GM19455 (cell line): Measurements from ENCODE around the gene KCNQ5.

Source experiments
- ATAC-seq: cut with Tn5 transposase; IDR thresholded peaks from one replicate; pipeline ENCODE4 v1.9.1; 2021; ENCODE audit not compliant: unreplicated experiment

The KCNQ5 gene

GRCh38 chr6:72835749-72836148, 213.9 kb downstream of the KCNQ5 start:
- no peak for ATAC-seq

DNA sequence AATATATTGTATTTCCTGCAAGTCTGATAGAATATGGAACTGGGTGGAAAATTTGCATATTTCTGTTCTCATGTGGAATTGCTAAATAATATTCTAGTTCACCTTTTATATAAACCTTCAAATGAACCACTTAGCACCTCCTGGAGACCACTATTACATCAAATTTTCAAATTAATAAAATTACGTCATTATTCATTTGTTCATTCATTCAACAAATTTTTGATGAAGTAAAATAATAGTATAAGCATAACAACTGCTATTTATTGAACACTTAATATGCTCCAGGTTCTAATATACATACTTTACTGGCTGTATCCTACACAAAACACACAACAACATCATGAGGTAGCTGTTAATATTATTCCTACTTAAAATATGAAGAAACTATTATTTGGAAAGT, 215.1 kb downstream of the KCNQ5 start:
- no peak for ATAC-seq

- ATAC-seq = no peak
Measured at GRCh38 chr6:72841195-72841594, 219.3 kb downstream of the KCNQ5 start.

DNA sequence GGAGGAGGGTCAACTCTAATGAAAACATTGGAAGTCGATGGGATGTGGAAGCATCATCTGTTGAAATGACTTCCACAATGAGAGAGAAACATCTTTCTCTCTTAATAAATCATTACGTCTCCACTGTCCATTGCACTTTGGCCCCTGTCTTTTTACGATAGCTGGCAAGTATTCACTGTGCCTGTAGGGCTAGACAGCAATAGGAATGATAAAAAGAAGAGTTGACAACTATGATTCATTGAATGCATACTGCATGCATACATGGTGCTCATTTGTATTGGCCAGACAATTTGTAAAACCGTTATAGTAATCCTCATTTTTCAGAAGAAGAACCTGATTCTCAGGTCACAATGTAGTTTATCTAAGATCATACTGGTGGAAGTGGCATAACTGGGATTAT, 220.3 kb downstream of the KCNQ5 start:
- no peak for ATAC-seq

- no peak for ATAC-seq
Measured at GRCh38 chr6:72844614-72845013, 222.8 kb downstream of the KCNQ5 start.

DNA sequence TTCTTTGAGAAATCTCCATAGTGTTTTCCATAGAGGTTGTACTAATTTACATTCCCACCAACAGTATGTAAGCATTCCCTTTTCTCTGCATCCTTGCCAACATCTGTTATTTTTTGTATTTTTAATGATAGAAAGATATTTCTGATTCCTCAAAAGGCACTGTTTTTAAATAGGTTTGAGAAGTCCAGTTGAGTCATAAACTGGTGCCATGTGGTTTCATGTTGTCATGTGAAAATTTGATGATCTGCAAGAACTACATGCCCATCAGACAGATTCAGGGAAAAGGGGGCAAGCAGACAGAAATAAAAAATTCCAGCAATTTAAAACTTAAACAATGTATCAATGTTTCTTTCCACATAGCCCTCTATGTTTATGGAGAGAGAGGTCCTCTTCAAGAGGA, 227.5 kb downstream of the KCNQ5 start:
- no peak for ATAC-seq

GRCh38 chr6:72850040-72850439, 228.2 kb downstream of the KCNQ5 start:
- ATAC-seq = no peak

DNA sequence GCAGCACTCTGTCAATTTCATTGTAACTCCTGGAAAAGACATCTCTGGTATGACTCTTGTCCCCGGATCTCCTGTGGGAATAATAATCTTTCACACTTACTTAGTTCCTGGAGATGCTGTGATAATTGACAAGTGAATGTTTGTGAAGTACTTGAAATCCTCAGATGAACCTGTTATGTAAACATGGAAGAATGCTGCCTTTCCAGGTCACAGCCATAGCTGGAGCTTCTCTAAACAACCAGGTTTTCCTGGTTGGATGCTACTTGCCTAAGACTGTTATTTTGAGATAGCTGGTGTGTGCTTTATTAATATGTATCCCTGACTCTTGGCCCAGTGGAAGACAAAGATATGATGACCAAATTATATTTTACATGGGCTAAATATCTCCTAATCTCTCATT, 228.6 kb downstream of the KCNQ5 start:
- ATAC-seq = no peak

DNA sequence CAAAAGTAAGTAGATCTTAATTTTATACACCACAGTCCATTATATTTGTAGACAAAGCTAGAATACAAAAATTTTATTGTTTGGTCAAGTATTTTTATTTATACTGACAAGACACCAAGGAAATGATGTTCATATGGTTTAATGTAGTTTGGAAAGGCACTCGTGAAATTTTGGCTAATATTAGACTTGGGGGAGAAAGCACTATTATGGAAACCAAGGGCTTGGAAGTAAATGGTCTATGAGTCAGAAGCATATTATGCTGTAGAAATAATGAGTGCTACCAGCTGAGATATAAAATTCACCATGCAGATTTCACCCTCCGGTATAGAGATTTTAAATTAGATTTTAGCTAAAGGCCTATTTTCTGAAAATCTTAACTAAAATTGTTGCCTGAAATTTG, 233.6 kb downstream of the KCNQ5 start:
- ATAC-seq = no peak

- ATAC-seq = no peak
Measured at GRCh38 chr6:72856801-72857200, 234.9 kb downstream of the KCNQ5 start.

DNA sequence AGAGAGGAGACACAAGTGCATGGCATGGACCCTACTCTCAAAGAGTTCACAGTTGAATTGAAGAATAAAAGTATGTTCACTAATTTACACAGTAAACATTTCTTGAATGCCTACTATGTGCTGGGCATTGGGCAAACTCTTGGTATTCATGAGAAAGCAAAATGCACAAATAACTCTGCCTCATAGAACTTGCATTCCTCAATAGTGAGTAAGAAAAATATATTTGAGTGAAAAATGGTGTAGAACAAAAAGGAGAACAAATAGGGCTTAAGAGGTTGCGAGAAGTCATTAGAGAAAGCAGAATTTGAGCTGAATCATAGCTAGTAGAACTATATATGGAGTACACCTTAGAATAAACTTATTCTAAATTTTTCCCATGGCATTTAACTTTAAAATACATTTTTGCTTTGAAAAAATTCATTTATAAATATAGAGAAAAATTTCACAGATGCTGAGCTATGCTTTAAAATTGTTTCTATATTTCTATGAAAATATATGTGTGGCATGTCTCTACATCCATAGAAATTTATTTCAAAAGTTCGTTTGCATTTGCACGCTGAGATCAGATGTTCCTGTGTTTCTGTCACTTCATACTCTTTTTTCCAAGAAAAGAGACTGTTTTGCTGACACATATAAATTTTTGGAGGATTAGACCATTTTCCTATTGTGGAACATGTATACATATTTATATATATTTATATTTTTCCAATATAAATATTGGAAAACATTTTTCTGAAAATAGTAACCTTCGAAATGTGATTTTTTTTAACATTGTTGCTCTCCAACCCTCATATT, 236.1 kb downstream of the KCNQ5 start:
- ATAC-seq = no peak

DNA sequence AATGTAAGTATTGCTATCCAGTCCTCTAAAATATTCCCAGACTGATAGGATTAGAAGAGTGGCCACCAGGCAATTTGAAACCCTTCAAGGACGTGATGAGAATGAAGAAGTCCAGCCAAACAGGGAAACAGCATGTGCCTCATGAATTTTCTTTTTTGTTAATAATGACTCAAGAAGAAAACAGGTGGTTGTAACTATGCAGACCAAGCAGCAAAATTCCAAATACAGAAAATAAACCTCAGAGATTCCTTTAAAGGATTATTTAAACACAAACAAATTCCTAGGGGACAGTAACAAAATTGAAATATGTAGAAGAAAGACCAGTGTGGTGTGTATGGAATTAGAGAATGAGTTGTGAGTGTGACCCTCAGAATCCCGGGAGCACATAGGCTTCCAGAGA, 239.2 kb downstream of the KCNQ5 start:
- ATAC-seq = no peak

GRCh38 chr6:72861935-72862432, 240.1 kb downstream of the KCNQ5 start:
- ATAC-seq = no peak

GRCh38 chr6:72863131-72863530, 241.3 kb downstream of the KCNQ5 start:
- no peak for ATAC-seq

- no peak for ATAC-seq
Measured at GRCh38 chr6:72864236-72864635, 242.4 kb downstream of the KCNQ5 start.

DNA sequence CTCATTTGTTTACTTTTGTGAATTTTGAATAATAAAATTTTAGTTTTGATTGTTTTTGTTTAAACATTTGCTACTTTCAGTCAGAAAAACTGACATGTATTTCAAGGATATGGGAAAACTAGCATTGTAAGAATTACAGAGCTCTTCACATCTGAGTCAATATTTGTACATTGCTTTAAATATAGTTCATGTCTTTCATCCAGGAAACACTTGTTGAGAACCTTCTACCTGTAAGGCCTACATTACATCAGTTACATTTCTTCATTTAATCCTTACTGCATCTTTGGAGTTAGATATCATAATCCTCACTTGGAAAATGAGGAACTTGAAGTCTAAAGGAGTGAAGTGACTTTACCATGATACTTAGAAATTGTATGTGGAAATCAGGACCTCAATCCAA, 242.9 kb downstream of the KCNQ5 start:
- no peak for ATAC-seq

DNA sequence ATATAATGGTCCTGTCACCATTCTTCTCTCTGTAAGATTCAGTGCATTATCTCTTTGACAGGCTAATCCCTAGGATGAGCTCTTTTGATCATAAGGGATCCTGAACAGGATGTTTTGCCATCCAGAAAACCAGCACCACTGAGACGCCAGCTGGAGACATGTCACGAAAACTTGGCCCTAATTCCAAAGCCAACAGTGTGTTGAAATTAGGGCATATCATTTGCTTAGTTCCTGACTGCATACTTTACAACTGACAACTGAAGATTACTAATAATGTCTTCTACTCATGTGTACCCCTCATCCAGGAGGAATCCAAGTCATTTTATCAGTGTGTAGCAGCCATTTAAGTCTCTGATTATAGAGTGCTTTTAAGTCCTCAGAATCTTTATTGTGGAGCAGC, 243.6 kb downstream of the KCNQ5 start:
- no peak for ATAC-seq

- no peak for ATAC-seq
Measured at GRCh38 chr6:72869621-72870020, 247.8 kb downstream of the KCNQ5 start.

DNA sequence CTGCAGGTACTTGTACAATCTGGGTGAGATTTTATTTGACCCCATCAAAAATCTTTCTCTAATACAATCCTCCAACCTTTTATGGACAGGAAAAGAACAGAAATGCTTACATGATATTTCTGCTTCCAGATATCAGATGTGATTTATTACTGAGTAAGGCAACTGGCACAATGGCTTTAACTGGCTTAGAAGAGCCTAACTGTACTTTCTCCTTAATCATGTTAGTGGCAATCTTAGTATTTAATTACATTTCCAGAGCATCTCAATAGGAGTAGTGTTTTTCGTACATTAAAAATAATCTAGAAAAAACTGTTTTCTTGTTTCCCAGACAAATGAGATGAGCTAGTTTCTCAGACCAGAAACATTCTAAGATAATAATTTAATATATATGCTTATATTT, 251.6 kb downstream of the KCNQ5 start:
- ATAC-seq = no peak

DNA sequence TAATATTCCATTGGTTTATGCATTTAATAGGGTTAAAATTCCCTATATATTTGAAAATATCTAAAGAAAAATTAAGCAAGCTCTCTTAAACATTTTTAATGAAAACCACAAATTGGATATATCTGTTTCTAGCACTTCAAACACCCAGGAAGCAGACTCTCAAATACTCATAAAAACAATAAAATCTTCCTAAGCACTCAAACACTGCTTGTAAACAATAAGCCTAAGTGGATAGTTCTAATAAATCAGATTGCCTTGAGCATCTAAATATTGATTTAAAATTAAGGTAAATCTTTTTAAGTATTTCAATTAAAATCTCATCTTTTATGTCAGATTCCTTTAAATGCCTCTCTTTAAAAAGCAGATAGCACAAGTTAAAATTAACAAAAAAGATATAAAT, 254.4 kb downstream of the KCNQ5 start:
- no peak for ATAC-seq

DNA sequence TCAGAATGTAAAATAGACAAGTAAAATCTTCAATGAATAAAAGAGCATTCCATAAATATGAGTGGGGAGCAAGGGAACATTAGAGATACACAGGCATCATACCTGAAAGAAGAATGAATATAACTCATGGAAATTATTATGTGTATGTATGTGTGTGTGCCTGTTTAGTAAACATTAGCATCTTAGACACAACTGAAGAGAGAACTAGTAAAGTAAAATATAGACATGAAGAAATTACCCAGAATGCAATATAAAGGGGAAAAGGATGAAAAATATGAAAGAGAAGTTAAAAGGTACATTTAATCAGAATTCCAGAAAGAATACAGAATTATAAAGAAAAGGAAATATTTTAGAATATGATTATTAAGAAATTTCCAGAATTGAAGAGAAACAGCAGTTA, 264.3 kb downstream of the KCNQ5 start:
- ATAC-seq = no peak

- ATAC-seq = no peak
Measured at GRCh38 chr6:72890233-72890632, 268.4 kb downstream of the KCNQ5 start.

DNA sequence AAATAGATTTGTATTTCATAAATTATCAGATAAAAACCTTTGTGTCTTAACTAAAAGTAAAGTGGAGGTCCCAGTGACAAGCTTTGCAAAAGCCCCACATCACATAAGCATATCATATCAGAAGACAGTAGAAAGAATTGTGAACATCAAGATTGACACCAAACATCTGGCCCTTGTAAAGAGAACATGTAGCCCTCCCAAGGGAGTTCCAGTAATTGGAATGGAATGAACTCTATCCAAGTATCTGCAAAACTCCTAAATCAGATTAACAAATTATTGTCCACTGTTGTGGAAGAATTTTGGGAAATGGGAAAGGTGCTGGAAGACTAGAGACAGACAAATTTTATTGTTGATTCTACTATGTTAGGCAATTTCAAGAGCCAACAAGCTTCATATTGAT, 268.8 kb downstream of the KCNQ5 start:
- no peak for ATAC-seq
